Hepatic stellate cell (primary cell): ENCODE data around the gene LCLAT1.

Experiments used
- DNase-seq: peaks from one replicate; pipeline ENCODE4 v3.0.0; 2011; ENCODE audit warnings: low spot score

LCLAT1 gene

DNA sequence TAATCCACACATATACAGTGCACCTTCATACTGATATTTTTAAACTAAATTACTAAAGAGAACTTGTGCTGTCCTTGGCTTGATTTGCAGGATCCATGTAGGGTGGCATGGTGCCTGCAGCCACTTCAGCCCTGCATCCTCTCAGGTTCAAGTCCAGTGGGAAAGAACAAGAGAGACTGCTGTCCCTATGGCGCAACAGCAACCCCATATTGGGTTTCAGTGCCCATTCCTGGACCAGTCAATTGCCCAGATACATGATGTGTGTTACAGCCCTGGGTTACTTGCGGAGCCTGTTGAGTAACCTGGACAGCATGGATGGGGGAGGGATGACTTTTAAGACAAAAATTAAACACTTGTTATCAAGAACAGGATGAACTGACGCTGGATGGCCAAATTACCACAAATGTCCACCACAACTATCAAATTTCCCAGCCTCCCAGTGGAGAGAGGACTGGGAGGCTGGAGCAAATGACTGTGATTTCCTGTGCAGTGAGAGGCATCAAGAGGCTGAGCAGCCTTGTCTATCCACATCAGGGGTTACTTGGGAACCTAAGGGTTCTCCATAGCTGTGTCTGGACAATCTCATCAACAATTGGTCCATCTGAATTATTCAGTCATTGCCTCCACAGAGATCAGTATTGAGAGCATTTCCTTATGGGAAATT, 198.2 kb downstream of the LCLAT1 start:
- no peak for DNase-seq

- no peak for DNase-seq
Measured at GRCh38 chr2:30645745-30646119, 198.7 kb downstream of the LCLAT1 start.

GRCh38 chr2:30647752-30648457, 200.9 kb downstream of the LCLAT1 start:
- DNase-seq: no peak

GRCh38 chr2:30649278-30649677, 202.2 kb downstream of the LCLAT1 start:
- no peak for DNase-seq

DNA sequence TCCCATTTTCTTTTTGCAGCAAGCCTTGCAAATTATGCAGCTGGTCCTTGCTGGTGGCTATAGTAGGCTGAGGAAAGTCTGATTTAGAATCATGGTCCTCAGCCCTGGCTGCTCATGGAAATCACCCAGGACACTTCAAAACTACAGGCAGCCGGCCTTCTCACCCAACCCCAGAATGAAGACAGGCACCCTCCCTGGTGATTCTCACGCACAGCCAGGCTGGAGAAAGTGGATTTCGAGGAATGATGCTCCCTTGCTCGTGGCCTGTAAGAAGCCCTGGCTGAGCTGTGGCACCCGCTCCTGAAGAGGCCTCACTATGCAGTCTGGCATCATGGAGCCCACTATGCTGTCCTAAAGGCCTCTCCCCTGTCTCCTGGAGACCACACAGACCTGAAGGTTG, 202.8 kb downstream of the LCLAT1 start:
- DNase-seq: no peak

GRCh38 chr2:30652271-30652915, 205.3 kb downstream of the LCLAT1 start:
- no peak for DNase-seq

DNA sequence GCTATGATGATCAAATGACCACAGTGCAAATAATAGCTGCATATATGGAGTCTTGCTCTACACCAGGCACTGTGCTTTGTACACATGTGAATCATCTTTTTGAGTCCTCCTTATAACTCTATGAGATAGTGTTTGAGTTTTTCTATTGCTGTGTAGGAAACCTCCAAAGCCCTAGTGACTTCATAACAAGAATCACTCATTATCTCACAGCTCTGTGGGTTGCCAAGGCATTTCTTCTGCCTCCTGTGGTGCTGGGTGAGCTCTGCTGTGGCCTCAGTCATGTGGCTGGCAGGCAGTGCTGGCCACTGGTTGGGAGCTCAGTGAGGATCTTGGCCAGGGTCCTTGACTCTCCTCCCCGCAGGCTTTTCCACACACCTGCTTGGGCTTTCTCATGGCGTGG, 206.8 kb downstream of the LCLAT1 start:
- DNase-seq: no peak

- DNase-seq: no peak
Measured at GRCh38 chr2:30654404-30654803, 207.4 kb downstream of the LCLAT1 start.

DNA sequence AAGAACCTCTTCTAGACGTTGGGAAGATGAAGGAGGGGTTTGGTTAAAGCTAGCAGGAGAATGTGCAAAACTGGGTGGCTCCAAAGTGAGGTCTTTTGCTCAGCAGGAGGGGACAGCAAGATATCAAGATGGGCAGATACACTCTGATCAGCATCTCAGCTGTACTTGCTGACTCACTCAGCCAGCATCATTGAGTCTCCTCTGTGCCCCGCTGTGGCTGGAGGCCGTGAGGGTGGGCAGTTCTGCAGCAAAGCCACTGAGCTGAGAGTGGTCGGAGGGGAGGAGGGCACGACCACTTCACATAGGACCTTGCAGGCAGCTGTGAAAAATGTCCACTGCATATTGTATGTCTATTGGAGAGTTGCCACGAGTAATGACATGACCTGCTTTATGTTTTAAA, 208.2 kb downstream of the LCLAT1 start:
- no peak for DNase-seq

- DNase-seq: peak; percentile 37
Measured at GRCh38 chr2:30655660-30656059, 208.6 kb downstream of the LCLAT1 start.

DNA sequence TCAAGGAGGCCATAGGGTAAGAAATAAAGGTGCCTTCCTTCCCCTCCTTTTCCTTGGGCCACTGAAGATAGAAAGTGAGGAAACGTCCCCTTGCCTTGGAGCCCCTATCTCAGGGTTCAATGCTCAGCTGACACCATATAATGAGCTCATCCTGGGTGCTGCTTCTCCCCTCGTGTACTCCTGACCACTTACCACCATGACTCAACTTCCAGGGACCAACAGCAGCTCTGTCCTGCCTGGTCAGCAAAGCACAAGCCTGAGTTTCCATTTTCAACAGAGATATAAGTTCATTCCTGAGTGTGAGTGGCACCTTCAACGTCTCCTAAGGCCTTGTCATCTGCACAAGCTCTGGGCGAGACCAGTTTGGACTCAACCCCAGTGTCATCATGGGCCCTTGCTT, 209.0 kb downstream of the LCLAT1 start:
- peak; percentile 37 for DNase-seq

GRCh38 chr2:30661173-30662107, 214.4 kb downstream of the LCLAT1 start:
- no peak for DNase-seq

- no peak for DNase-seq
Measured at GRCh38 chr2:30662268-30663131, 215.5 kb downstream of the LCLAT1 start.

GRCh38 chr2:30663321-30663720, 216.3 kb downstream of the LCLAT1 start:
- DNase-seq: no peak

GRCh38 chr2:30663806-30664205, 216.8 kb downstream of the LCLAT1 start:
- DNase-seq: no peak

GRCh38 chr2:30664761-30665358, 217.8 kb downstream of the LCLAT1 start:
- peak; percentile 93 for DNase-seq

- no peak for DNase-seq
Measured at GRCh38 chr2:30665761-30666265, 218.8 kb downstream of the LCLAT1 start.

DNA sequence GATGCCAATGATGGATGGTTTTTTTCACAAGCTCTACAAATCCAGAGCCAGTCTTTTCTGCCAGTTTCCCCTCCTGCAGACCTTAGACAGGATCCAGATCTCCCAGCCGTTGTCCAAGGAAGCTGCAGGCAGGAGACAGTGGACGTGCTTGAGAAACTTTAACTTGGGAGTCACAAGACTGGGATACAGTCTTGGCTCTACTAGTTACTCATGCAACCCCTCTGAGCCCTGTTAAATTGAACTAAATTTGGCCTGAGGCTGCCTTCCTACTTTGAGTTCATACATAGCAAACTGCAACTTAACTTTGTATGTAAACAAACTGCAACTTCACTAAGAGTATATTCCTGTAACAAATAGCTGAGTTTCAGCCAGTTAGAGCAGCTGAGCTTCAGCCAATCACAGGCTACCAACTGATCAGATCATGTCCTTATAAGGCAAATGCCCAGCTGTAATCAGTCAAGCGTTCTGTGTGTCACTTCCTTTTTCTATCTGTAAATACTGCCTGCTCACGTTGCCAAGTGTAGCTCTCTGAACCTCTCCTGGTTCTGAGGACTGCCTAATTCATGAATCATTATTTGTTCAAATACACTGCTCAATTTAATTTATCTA, 219.3 kb downstream of the LCLAT1 start:
- peak; percentile 62 for DNase-seq

DNA sequence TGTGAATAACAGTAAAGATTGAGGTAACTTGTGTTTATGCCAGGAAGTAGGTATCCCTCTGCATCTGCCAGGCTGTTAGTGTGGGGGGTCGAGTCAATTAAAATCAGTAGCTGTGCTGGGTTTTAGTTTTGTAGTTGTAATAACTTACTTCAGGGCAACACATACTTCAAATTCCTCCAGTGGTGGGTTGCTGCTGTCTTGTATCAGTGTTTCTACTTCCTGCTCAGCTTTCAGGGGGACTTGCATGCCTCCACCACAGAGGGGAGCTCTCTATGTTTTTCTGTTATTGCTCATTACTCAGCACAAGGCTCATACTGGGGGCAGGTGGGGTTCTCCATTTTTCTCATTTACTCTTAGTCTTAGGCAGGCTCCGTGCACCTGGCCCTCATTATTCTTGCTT, 223.4 kb downstream of the LCLAT1 start:
- no peak for DNase-seq

DNA sequence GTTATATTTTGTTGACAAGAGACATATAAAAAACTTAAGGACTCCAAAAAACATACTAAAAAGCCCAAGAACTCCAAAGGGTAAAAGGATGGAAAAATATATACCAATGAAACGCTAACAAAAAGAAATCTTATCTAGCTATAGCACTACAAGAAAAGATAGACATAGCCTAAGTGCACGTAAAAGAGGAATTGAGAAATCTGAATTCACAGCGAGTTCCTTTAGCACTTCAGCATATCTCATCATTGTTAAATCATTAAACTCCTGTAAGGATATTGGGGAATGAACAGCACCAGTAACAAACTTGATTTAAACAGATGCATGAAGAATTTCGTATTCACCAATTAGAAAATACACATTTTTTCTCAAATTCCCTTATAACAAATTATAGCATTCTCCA, 226.1 kb downstream of the LCLAT1 start:
- DNase-seq: no peak
